GM19372 (cell line): Measurements from ENCODE around the gene FLT1.

ENCODE experiments used
- ATAC-seq: cut with Tn5 transposase; IDR thresholded peaks from one replicate; pipeline ENCODE4 v1.9.1; 2021; ENCODE audit warnings: mild to moderate bottlenecking, low read depth, moderate library complexity; ENCODE audit not compliant: unreplicated experiment

The FLT1 gene

GRCh38 chr13:28463481-28463880 lies 31.4 kb downstream of the FLT1 start:
- no peak for ATAC-seq

GRCh38 chr13:28459911-28460310 lies 35.0 kb downstream of the FLT1 start:
- ATAC-seq, result no peak

- ATAC-seq, result no peak
These were observed 36.3 kb downstream of the FLT1 start for GRCh38 chr13:28458608-28459007.

GRCh38 chr13:28458051-28458450 lies 36.9 kb downstream of the FLT1 start:
- no peak for ATAC-seq

GRCh38 chr13:28457521-28457920 lies 37.4 kb downstream of the FLT1 start:
- ATAC-seq, result no peak

GRCh38 chr13:28455580-28456194 lies 39.2 kb downstream of the FLT1 start:
- ATAC-seq, result no peak

- ATAC-seq, result no peak
These were observed 42.2 kb downstream of the FLT1 start for GRCh38 chr13:28452755-28453154.

GRCh38 chr13:28451482-28452217 lies 43.3 kb downstream of the FLT1 start:
- ATAC-seq, result no peak

GRCh38 chr13:28449826-28450773 lies 44.8 kb downstream of the FLT1 start:
- ATAC-seq, result no peak

GRCh38 chr13:28448651-28449358 lies 46.1 kb downstream of the FLT1 start:
- ATAC-seq, result no peak

GRCh38 chr13:28447989-28448388 lies 46.9 kb downstream of the FLT1 start:
- no peak for ATAC-seq

GRCh38 chr13:28447206-28447605 lies 47.7 kb downstream of the FLT1 start:
- no peak for ATAC-seq

- ATAC-seq, result no peak
These were observed 52.1 kb downstream of the FLT1 start for GRCh38 chr13:28442839-28443238.

GRCh38 chr13:28441529-28441928 lies 53.4 kb downstream of the FLT1 start:
- ATAC-seq, result no peak

- no peak for ATAC-seq
These were observed 54.0 kb downstream of the FLT1 start for GRCh38 chr13:28440774-28441504.

GRCh38 chr13:28438598-28439334 lies 56.2 kb downstream of the FLT1 start:
- ATAC-seq, result no peak

GRCh38 chr13:28438067-28438466 lies 56.9 kb downstream of the FLT1 start:
- ATAC-seq, result no peak

- ATAC-seq, result no peak
These were observed 59.0 kb downstream of the FLT1 start for GRCh38 chr13:28435917-28436316.

GRCh38 chr13:28434926-28435325 lies 60.0 kb downstream of the FLT1 start:
- ATAC-seq, result no peak
